Mesenchymal stem cell (in vitro differentiated cells and primary cell): Measurements from ENCODE around the gene DDX46.
"Not testable (repeated sequence)": the region's sequence is repeated elsewhere in the genome, so short reads cannot be mapped to it uniquely, and the experiment has no call there.

Source experiments
- DNase-seq: peaks from one replicate; pipeline ENCODE4 v3.0.0-alpha.2; 2013
- H2AFZ ChIP-seq: one replicate; pipeline ENCODE4 v1.6.1; 2013; ENCODE audit warnings: low read depth, mild to moderate bottlenecking, control low read depth, inconsistent platforms, low read length, moderate library complexity
- H2AK5ac ChIP-seq: 2 replicates; pipeline ENCODE4 v1.6.1; 2013; ENCODE audit warnings: low read length, moderate library complexity, mild to moderate bottlenecking, inconsistent platforms; ENCODE audit not compliant: severe bottlenecking
- H2BK120ac ChIP-seq: one replicate; pipeline ENCODE4 v1.6.1; 2013; ENCODE audit warnings: low read depth, mild to moderate bottlenecking, inconsistent platforms, low read length, moderate library complexity
- H2BK12ac ChIP-seq, 2 experiments: one replicate each; pipeline ENCODE4 v1.6.1; 2013; ENCODE audit warnings: inconsistent platforms in 2 of 2, low read length in 2 of 2, mild to moderate bottlenecking in 2 of 2, moderate library complexity in 2 of 2, control low read depth in 1 of 2
- H2BK15ac ChIP-seq: one replicate; pipeline ENCODE4 v1.6.1; 2013; ENCODE audit warnings: mild to moderate bottlenecking, low read depth, inconsistent platforms; ENCODE audit not compliant: poor library complexity, severe bottlenecking
- H2BK5ac ChIP-seq: 2 replicates; pipeline ENCODE4 v1.6.1; 2013; ENCODE audit warnings: low read depth, mild to moderate bottlenecking, low read length, control low read depth, inconsistent platforms; ENCODE audit not compliant: poor library complexity, severe bottlenecking
- H3K14ac ChIP-seq, 2 experiments: one replicate each; pipeline ENCODE4 v1.6.1; 2013; ENCODE audit warnings: inconsistent platforms in 2 of 2, low read length in 2 of 2, control low read depth in 1 of 2, mild to moderate bottlenecking in 1 of 2, moderate library complexity in 1 of 2
- H3K18ac ChIP-seq, 2 experiments: one replicate each; pipeline ENCODE4 v1.6.1; 2013; ENCODE audit warnings: inconsistent platforms in 2 of 2, low read length in 2 of 2, control low read depth in 1 of 2, low read depth in 1 of 2, mild to moderate bottlenecking in 1 of 2
- H3K23ac ChIP-seq, 2 experiments: one replicate each; pipeline ENCODE4 v1.6.1; 2013; ENCODE audit warnings: inconsistent platforms in 2 of 2, low read length in 2 of 2, mild to moderate bottlenecking in 2 of 2, moderate library complexity in 2 of 2, control low read depth in 1 of 2
- H3K27ac ChIP-seq: 2 replicates; pipeline ENCODE4 v1.5.1; 2013; ENCODE audit warnings: mild to moderate bottlenecking, moderate library complexity, low read length, control low read depth, inconsistent platforms; ENCODE audit not compliant: poor library complexity, severe bottlenecking
- H3K27me3 ChIP-seq, 2 experiments: 2 replicates each; pipeline versions ENCODE4 v1.6.1 to v1.7.0; 2013; ENCODE audit warnings: low read length in 2 of 2, mild to moderate bottlenecking in 2 of 2, moderate library complexity in 2 of 2, control low read depth in 1 of 2, inconsistent platforms in 1 of 2; ENCODE audit not compliant: control insufficient read depth in 1 of 2, insufficient read depth in 1 of 2
- H3K36me3 ChIP-seq, 2 experiments: 2 replicates each; pipeline versions ENCODE4 v1.6.1 to v1.7.0; 2013; ENCODE audit warnings: low read length in 2 of 2, control low read depth in 1 of 2, inconsistent platforms in 1 of 2, low read depth in 1 of 2, mild to moderate bottlenecking in 1 of 2; ENCODE audit not compliant: insufficient read depth in 2 of 2, control insufficient read depth in 1 of 2
- H3K4ac ChIP-seq, 2 experiments: one replicate each; pipeline ENCODE4 v1.6.1; 2013; ENCODE audit warnings: inconsistent platforms in 2 of 2, low read length in 2 of 2, mild to moderate bottlenecking in 2 of 2, moderate library complexity in 2 of 2, control low read depth in 1 of 2, low read depth in 1 of 2
- H3K4me1 ChIP-seq: 2 replicates; pipeline ENCODE4 v1.6.1; 2013; ENCODE audit warnings: low read depth, low read length, control low read depth; ENCODE audit not compliant: control insufficient read depth, insufficient read depth
- H3K4me2 ChIP-seq: 2 replicates; pipeline ENCODE4 v1.6.1; 2013; ENCODE audit warnings: low read length, mild to moderate bottlenecking, inconsistent platforms; ENCODE audit not compliant: poor library complexity, severe bottlenecking
- H3K4me3 ChIP-seq, 2 experiments: 2 replicates each; pipeline versions ENCODE4 v1.5.1 to v1.7.0; 2013; ENCODE audit warnings: low read length in 2 of 2, mild to moderate bottlenecking in 2 of 2, control low read depth in 1 of 2, low read depth in 1 of 2; ENCODE audit not compliant: insufficient read depth in 1 of 2
- H3K79me1 ChIP-seq: replicated peaks from 2 replicates; pipeline ENCODE4 v1.6.1; 2013; ENCODE audit warnings: mild to moderate bottlenecking, control low read depth, low read length, inconsistent platforms; ENCODE audit not compliant: poor library complexity, severe bottlenecking
- H3K9ac ChIP-seq: 2 replicates; pipeline ENCODE4 v1.7.0; 2013; ENCODE audit warnings: mild to moderate bottlenecking, low read length, moderate library complexity
- H3K9me3 ChIP-seq: 2 replicates; pipeline ENCODE4 v1.7.0; 2013; ENCODE audit warnings: mild to moderate bottlenecking, low read length; ENCODE audit not compliant: control insufficient read depth
- H4K8ac ChIP-seq: one replicate; pipeline ENCODE4 v1.6.1; 2013; ENCODE audit warnings: inconsistent platforms, mild to moderate bottlenecking, low read length, moderate library complexity
- H4K91ac ChIP-seq: one replicate; pipeline ENCODE4 v1.6.1; 2013; ENCODE audit warnings: mild to moderate bottlenecking, low read length, inconsistent platforms
- WGBS: methylation state at CpG from one replicate; pipeline ENCODE4 v1.1.7; 2013; ENCODE audit warnings: mixed read lengths; 5-methylcytosine and 5-hydroxymethylcytosine counted together

Gene DDX46

GRCh38 chr5:134742134-134742533 lies 16.4 kb upstream of the DDX46 start:
- WGBS, result no CpG with 5 or more reads among the region's 2 CpGs
- Histone ChIP-seq H2BK15ac (no peak overlapping the region), H3K9ac (no peak overlapping the region), H4K8ac (no peak overlapping the region), H3K4me2 (no peak overlapping the region), H4K91ac (no peak overlapping the region), H3K79me1 (peaks cover 19% of the 10 kb centered on the region), H3K27ac (no peak overlapping the region), H2AFZ (no peak overlapping the region), H2BK5ac (no peak overlapping the region), H3K4ac (no peak overlapping the region), H3K27me3 (no peaks in the 10 kb centered on the region), H2BK12ac (no peak overlapping the region), H3K36me3 (peaks cover 4 to 31% of the 10 kb centered on the region in 2 experiments), H3K4me1 (peaks cover 3% of the 10 kb centered on the region), H3K23ac (no peak overlapping the region), H3K9me3 (no peaks in the 10 kb centered on the region), H2AK5ac (no peak overlapping the region), H3K18ac (no peak overlapping the region), H2BK120ac (no peak overlapping the region), H3K4me3 (no peak overlapping the region), H3K14ac (no peak overlapping the region)
- DNase-seq, result no peak

GRCh38 chr5:134749415-134749814 lies 9.2 kb upstream of the DDX46 start:
- Histone ChIP-seq H3K27me3 (no peaks in the 10 kb centered on the region), H2BK15ac (no peak overlapping the region), H3K4me3 (no peak overlapping the region), H2AK5ac (no peak overlapping the region), H3K9me3 (no peaks in the 10 kb centered on the region), H3K4me2 (no peak overlapping the region), H3K4ac (no peak overlapping the region), H2AFZ (peak overlapping the region; percentile 39), H3K36me3 (peaks cover 5 to 41% of the 10 kb centered on the region in 2 experiments), H3K9ac (no peak overlapping the region), H3K4me1 (no peaks in the 10 kb centered on the region), H3K27ac (no peak overlapping the region), H2BK12ac (no peak overlapping the region), H2BK120ac (no peak overlapping the region), H4K8ac (no peak overlapping the region), H3K14ac (no peak overlapping the region), H2BK5ac (no peak overlapping the region), H3K18ac (no peak overlapping the region), H4K91ac (no peak overlapping the region), H3K79me1 (peaks cover 8% of the 10 kb centered on the region), H3K23ac (no peak overlapping the region)
- 100% methylated on average over 3 of the region's 3 CpGs for WGBS
- no peak for DNase-seq

- Histone ChIP-seq H3K9ac (peak overlapping the region; percentile 96), H4K91ac (no peak overlapping the region), H3K4me1 (peaks cover 4% of the 10 kb centered on the region), H2BK5ac (no peak overlapping the region), H3K4me3 (peak overlapping the region; percentile 55 to 98), H3K9me3 (no peaks in the 10 kb centered on the region), H2BK12ac (no peak overlapping the region), H2BK120ac (no peak overlapping the region), H3K14ac (no peak overlapping the region), H2BK15ac (no peak overlapping the region), H3K18ac (peak overlapping the region in 1 of 2 experiments; percentile 31), H4K8ac (peak overlapping the region; percentile 84), H3K4ac (no peak overlapping the region), H3K27ac (no peak overlapping the region), H3K27me3 (no peaks in the 10 kb centered on the region), H2AFZ (peak overlapping the region; percentile 43), H2AK5ac (no peak overlapping the region), H3K4me2 (peak overlapping the region; percentile 48), H3K79me1 (no peaks in the 10 kb centered on the region), H3K23ac (no peak overlapping the region), H3K36me3 (peaks cover 1 to 7% of the 10 kb centered on the region in 2 experiments)
- no peak for DNase-seq
- 34% methylated on average over 9 of the region's 9 CpGs for WGBS
These were observed 439 bp upstream of the DDX46 start for GRCh38 chr5:134758176-134758503.

- H3K9me3 ChIP-seq, DNase-seq, H2AFZ ChIP-seq, H2BK12ac ChIP-seq, H3K4me2 ChIP-seq, H4K8ac ChIP-seq, H3K4ac ChIP-seq, H2BK15ac ChIP-seq, H3K14ac ChIP-seq, H4K91ac ChIP-seq, H3K27me3 ChIP-seq, H3K23ac ChIP-seq, H2AK5ac ChIP-seq, H3K4me3 ChIP-seq, H2BK5ac ChIP-seq, H3K4me1 ChIP-seq, H2BK120ac ChIP-seq, H3K27ac ChIP-seq, H3K9ac ChIP-seq, H3K18ac ChIP-seq: not testable (repeated sequence)
- Histone ChIP-seq H3K79me1 (peaks cover 24% of the 10 kb centered on the region), H3K36me3 (peaks cover 50 to 81% of the 10 kb centered on the region in 2 experiments)
- 96% methylated on average over 19 of the region's 21 CpGs for WGBS
These were observed 9.1 kb downstream of the DDX46 start for GRCh38 chr5:134767528-134768291.
